CD4-positive, alpha-beta T cell treated with Interleukin-1 beta for 1 hour (primary cell): ENCODE data around the gene FEM1B.

Experiments used
- DNase-seq, 2 donors: peaks; one replicate each; pipeline ENCODE4 v3.0.0-alpha.2; 2020 to 2022

Gene FEM1B

GRCh38 chr15:68328964-68329363 lies 51.4 kb downstream of the FEM1B start:
- DNase-seq, result no peak

DNA sequence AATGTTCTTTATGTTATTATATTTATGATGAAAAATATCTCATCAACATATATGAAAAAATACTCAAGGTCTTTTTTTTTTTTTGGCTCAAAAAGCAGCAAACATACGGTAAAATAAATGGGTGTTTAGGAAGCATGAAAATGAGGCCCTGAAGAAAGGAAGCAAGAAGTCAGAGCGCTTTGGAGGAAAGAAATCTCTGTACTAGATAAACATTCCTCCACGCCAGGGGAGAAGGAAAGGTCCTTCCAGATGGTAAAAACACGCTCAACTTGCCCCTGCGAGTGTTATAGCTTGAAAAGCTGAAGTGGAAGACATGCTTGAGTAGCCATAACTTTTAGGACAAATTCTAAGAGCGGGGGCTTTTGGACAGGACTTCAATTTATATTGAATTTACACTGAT lies 52.9 kb downstream of the FEM1B start:
- DNase-seq, result no peak

DNA sequence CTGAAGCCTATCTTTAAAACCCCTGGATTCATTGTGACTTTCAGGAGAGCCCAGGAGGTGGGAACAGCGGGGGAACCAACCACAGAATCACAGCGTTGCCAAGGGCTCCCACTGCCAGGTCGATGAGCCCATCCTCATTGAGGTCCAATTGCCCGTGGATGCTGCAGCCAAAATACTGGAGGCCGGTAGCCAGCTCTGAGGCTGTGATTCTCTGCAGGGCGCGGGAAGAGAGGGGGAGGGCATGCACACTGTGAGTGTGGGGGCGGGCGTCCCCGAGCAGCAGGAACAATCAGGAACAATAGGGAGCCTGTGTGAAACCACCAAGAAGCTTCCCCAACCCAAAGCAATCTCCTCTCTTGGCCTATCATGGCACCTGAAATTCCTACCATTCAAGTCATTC lies 53.4 kb downstream of the FEM1B start:
- no peak for DNase-seq

DNA sequence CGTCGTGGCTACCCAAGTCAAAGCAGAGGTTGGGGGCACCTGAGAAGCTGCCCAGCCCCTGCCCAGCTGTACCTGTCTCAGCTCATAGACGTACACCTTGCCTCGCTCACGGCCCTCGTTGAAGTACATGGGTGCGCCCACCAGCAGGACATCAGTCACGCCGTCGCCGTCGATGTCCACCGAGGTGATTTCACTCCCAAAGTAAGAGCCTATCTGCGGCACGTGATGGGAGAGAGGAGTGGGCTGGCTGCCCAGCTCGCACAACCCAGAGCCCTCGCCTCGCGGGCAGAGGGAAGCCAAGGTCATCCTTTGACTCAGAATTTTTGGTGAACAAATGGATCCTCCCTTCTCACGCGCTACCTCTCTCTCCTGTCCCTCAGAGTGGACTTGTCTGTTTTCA lies 54.7 kb downstream of the FEM1B start:
- DNase-seq, result no peak

- no peak for DNase-seq
Measured at GRCh38 chr15:68333775-68334470, 56.4 kb downstream of the FEM1B start.

DNA sequence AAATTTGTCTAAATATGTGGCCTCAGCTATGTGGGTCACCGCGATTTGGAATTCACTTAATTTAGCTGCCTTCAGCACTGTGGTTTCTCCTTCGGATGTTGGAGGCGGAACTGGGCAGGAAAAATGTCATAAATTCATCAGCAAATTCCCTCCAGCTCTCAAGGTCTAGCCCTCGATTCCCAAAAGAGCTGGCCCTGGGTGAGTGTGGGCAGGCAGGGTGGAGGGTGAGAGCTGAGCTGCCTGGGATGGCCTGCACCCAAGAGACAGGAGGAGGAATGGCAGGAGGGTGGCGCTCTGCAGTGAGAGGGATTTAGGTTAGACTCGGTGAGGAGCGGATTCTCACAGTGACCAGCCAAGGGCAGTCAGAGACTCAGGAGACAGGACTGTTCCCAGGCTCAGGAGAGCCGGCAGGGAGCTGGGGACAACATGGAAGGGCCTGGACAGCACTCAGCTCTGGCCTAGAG lies 57.1 kb downstream of the FEM1B start:
- DNase-seq, result no peak

- no peak for DNase-seq
Measured at GRCh38 chr15:68335251-68335650, 57.7 kb downstream of the FEM1B start.

DNA sequence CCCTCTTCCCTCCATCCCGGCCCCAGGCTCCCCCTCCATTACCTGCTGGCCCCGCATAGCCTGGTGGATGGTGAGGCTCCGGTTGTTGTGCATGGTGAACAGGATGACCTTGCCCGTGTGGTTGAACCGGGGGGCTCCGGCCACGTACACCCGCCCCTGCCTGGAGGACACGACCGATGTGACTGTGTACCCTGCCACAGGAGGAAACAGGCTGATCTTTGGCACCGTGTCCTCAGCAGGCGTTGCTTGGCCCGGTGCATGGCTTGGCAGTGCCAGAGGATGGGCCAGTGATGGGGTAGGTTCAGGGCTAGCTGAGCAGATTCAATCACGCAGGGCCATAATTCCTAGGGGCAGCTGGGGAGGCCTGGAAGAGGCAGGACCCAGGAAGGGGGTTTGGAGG lies 58.1 kb downstream of the FEM1B start:
- DNase-seq, result no peak

DNA sequence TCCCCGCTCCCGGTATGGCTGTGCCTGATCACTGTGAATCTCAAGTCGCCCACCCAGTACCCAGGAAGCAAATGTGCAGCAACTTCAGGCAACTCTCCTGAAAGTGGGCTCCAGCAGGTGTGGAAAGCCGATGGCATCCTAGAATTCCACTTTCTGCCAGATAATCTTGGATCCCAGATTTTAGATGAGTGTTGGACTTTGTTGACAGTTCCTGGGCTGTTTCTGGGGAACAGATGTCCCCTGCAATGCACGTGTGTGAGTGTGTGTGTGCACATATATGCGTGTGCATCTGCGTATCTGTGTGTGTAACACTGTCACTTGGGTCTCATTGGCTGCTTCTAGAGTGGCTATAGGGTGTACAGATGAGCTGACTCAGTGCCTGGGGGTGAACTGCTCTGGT lies 59.0 kb downstream of the FEM1B start:
- no peak for DNase-seq

- DNase-seq, result no peak
Measured at GRCh38 chr15:68337826-68338225, 60.3 kb downstream of the FEM1B start.

DNA sequence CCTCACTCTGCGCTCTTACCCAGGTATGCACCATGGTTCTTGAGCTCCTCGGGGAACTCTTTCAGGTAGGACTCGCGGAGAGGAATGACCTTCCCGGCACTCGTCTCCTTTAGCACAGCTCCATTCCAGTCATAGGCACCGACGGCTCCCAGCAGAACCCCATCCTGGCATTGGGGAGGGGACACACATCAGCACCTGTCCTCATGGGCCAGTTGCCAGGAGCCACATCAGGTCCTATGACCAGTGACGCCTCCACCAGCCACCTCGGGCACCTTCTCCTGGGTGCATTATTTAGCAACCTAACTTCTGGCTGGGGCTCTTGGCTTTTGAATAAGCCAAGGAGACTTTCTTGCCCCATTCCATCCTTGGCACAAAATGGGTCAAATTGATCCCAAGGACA lies 61.9 kb downstream of the FEM1B start:
- DNase-seq, result no peak

GRCh38 chr15:68340726-68341671 lies 63.5 kb downstream of the FEM1B start:
- DNase-seq, result no peak

GRCh38 chr15:68341760-68342725 lies 64.5 kb downstream of the FEM1B start:
- DNase-seq, result no peak

DNA sequence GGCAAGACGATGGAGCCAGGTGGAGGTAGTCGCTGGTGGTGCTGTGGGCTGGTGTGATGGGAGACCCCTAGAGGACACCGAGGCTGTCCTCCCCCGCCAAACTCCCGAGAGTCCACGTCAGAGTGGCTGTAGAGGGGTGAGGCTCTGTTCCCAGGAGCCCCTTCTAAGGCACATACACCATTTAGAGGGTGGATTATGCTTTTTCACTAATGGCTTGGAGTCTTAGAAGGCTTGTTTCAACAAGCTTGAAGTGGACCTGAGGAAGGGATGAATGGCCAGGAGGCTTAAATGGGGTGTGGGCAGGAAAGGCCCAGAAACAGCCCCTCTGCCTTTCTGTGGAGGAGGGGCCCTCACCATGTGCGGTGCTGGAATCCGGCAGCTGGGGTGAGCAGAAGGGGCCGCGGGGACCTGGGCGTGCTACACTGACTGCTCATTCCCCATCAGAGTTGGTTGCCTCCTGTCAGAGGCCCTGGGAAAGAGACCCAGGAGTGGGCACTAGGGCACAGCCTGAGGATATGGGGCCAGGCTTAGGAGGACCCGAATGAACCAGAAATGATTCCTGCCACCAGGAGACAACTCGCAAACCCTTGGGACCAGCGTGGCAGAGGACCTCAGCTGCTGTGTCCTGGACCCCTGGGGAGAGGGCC lies 66.2 kb downstream of the FEM1B start:
- no peak for DNase-seq

DNA sequence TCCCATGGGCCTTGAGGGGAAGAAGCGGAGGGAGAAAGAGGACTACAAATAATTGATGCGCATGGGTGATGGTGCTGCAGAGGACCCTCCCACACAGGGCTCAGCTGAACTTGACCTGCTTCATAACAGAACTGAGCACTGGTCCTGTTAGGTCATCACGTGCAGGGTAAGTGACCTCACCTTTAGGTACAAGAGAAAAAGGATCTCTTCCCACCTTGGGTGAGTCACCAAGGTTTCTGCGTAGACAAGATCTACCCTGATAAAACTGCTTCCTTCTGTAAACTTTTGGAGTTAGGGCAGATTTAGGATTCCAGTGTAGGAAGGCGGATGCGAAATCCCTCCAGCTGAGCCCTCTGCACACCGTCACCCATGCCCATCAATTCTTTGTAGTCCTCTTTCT lies 67.1 kb downstream of the FEM1B start:
- no peak for DNase-seq
